OCI-LY1 (cell line): ENCODE measurements around the gene GPBP1L1.
"Not testable (repeated sequence)": the region's sequence is repeated elsewhere in the genome, so short reads cannot be mapped to it uniquely, and the experiment has no call there.

Experiments used
- H2AFZ ChIP-seq: fragments of 200-600 bp; sonication (generic), shearing (Covaris generic); 2 replicates; pipeline ENCODE4 v1.6.0; 2014; ENCODE audit warnings: antibody characterized with exemption, mild to moderate bottlenecking, low read length
- H3F3A ChIP-seq: fragments of 200-600 bp; sonication (generic), shearing (Covaris generic); 2 replicates; pipeline ENCODE4 v1.6.0; 2014; ENCODE audit warnings: mild to moderate bottlenecking, antibody characterized with exemption, low read length, moderate library complexity; ENCODE audit not compliant: insufficient read depth
- H3K27ac ChIP-seq: fragments of 200-600 bp; sonication (generic); 2 replicates; pipeline ENCODE4 v1.5.1; 2014; ENCODE audit warnings: low read length, mixed run types, mild to moderate bottlenecking, low read depth; ENCODE audit not compliant: poor library complexity, severe bottlenecking
- H3K27me3 ChIP-seq: fragments of 200-600 bp; sonication (generic); 2 replicates; pipeline ENCODE4 v1.6.0; 2014; ENCODE audit warnings: antibody characterized with exemption, mild to moderate bottlenecking, low read length, moderate library complexity; ENCODE audit not compliant: insufficient read depth
- H3K36me3 ChIP-seq: fragments of 200-600 bp; sonication (generic); 2 replicates; pipeline ENCODE4 v1.6.1; 2014; ENCODE audit warnings: mild to moderate bottlenecking, antibody characterized with exemption, low read length, moderate library complexity, mixed read lengths; ENCODE audit not compliant: insufficient read depth
- H3K4me1 ChIP-seq: fragments of 200-600 bp; sonication (generic); 2 replicates; pipeline ENCODE4 v1.5.1; 2014; ENCODE audit warnings: mild to moderate bottlenecking, low read length, moderate library complexity; ENCODE audit not compliant: insufficient read depth, severe bottlenecking
- H3K4me2 ChIP-seq: fragments of 200-600 bp; sonication (generic), shearing (Covaris generic); 2 replicates; pipeline ENCODE4 v1.6.1; 2014; ENCODE audit warnings: low read length
- H3K4me3 ChIP-seq: fragments of 200-600 bp; sonication (generic); 2 replicates; pipeline ENCODE4 v1.5.1; 2014; ENCODE audit warnings: low read length, low read depth, mild to moderate bottlenecking, mixed read lengths; ENCODE audit not compliant: poor library complexity, severe bottlenecking
- H3K79me2 ChIP-seq: fragments of 200-600 bp; shearing (Covaris generic); 2 replicates; pipeline ENCODE4 v1.6.1; 2016; ENCODE audit warnings: mixed run types, low read length, mixed read lengths; ENCODE audit not compliant: insufficient read depth
- H3K9ac ChIP-seq: fragments of 200-600 bp; sonication (generic), shearing (Covaris generic); 2 replicates; pipeline ENCODE4 v1.6.1; 2014; ENCODE audit warnings: mild to moderate bottlenecking, low read length, mixed read lengths
- H3K9me2 ChIP-seq: fragments of 200-600 bp; sonication (generic), shearing (Covaris generic); 2 replicates; pipeline ENCODE4 v1.6.1; 2014; ENCODE audit warnings: low read depth, mild to moderate bottlenecking, low read length, mixed read lengths
- H3K9me3 ChIP-seq: fragments of 200-600 bp; shearing (Covaris generic); 2 replicates; pipeline ENCODE4 v1.6.1; 2014; ENCODE audit warnings: low read length, mixed read lengths
- H4K20me1 ChIP-seq: fragments of 200-600 bp; sonication (generic), shearing (Covaris generic); 2 replicates; pipeline ENCODE4 v1.6.0; 2016; ENCODE audit warnings: mild to moderate bottlenecking, low read length; ENCODE audit not compliant: insufficient read depth
- EZH2 ChIP-seq: fragments of 200-600 bp; sonication (generic), shearing (Covaris generic); IDR thresholded peaks from 2 replicates; pipeline ENCODE4 v1.8.0; 2017; ENCODE audit warnings: borderline replicate concordance, mixed run types, mild to moderate bottlenecking, antibody characterized with exemption, low read length, moderate library complexity, mixed read lengths
- TF ChIP-seq, protein P1 (sequence below): fragments of 200-600 bp; sonication (generic), shearing (Covaris generic); IDR thresholded peaks from 2 replicates; pipeline ENCODE4 v1.5.1; 2017; ENCODE audit warnings: mild to moderate bottlenecking, antibody characterized with exemption, low read length, moderate library complexity, mixed read lengths

The GPBP1L1 gene

DNA sequence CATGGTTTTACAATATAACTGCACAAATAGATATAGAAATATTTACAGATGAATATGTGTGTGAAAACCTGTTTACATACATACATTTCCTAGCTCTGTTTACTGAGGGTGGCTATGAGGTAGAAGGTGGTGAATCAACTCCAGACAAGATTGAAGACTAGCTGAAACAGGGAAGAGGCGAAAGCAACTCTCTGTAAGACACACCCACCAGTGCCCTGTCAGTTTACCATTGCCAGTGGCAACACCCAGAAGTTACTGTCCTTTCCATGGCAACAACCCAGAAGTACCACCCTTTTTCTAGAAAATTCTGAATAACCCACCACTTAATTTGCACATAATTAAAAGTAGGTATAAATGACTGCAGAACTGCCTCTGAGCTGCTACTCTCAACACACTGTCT lies 18.3 kb upstream of the GPBP1L1 start:
- no peaks in the 10 kb centered on the region for H3K79me2 ChIP-seq
- no peaks in the 10 kb centered on the region for H3K9me2 ChIP-seq
- no peaks in the 10 kb centered on the region for H3K27me3 ChIP-seq
- no peak overlapping the region for H3K4me2 ChIP-seq
- H3K9ac ChIP-seq = no peak overlapping the region
- no peak overlapping the region for H3K4me3 ChIP-seq
- H3K4me1 ChIP-seq = no peaks in the 10 kb centered on the region
- H4K20me1 ChIP-seq = no peaks in the 10 kb centered on the region
- no peak overlapping the region for H2AFZ ChIP-seq
- TF ChIP-seq EZH2 = no peak
- TF ChIP-seq, protein P1, sequence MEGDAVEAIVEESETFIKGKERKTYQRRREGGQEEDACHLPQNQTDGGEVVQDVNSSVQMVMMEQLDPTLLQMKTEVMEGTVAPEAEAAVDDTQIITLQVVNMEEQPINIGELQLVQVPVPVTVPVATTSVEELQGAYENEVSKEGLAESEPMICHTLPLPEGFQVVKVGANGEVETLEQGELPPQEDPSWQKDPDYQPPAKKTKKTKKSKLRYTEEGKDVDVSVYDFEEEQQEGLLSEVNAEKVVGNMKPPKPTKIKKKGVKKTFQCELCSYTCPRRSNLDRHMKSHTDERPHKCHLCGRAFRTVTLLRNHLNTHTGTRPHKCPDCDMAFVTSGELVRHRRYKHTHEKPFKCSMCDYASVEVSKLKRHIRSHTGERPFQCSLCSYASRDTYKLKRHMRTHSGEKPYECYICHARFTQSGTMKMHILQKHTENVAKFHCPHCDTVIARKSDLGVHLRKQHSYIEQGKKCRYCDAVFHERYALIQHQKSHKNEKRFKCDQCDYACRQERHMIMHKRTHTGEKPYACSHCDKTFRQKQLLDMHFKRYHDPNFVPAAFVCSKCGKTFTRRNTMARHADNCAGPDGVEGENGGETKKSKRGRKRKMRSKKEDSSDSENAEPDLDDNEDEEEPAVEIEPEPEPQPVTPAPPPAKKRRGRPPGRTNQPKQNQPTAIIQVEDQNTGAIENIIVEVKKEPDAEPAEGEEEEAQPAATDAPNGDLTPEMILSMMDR = no peak
- no peaks in the 10 kb centered on the region; the same call in 1 of the 2 replicates for H3F3A ChIP-seq
- H3K27ac ChIP-seq = no peak overlapping the region
- peaks cover 12% of the 10 kb centered on the region for H3K36me3 ChIP-seq
- H3K9me3 ChIP-seq = no peaks in the 10 kb centered on the region

DNA sequence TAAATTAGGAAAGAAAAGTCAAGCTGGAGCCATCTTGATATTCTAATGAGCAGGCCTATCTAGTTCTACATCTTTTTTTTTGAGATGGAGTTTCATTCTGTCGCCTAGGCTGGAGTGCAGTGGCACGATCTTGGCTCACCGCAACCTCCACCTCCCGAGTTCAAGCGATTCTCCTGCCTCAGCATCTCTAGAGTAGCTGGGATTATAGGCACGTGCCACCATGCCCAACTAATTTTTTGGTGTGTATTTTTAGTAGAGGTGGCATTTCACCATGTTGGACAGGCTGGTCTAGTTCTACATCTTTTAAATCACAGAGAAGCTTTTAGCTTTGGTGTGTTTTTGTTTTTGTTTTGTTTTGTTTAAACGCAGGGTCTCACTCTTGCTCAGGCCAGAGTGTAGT lies 8.5 kb upstream of the GPBP1L1 start:
- no peak overlapping the region for H3K4me2 ChIP-seq
- H3K36me3 ChIP-seq = peaks cover 47% of the 10 kb centered on the region

DNA sequence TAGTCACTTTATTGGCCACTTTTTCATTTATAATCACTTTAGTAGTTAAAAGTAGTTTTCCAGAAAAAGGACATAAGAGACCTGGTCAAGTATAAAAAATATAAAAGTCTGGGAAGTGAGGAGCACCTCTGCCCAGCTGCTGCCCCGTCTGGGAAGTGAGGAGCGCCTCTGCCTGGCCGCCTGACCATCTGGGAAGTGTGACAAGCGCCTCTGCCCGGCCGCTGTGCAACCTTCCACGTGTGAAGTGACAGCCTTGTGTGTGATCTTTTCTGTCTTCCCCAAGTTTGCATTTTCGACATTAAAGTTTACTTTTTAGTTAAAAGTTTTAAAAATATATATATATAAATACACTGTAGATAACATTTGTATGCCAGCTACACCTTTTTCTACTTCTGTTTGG lies 7.5 kb upstream of the GPBP1L1 start:
- H3K36me3 ChIP-seq = peaks cover 49% of the 10 kb centered on the region

More for the DNA sequence above, 8.5 kb upstream of the GPBP1L1 start:
- H3K27me3 ChIP-seq = no peaks in the 10 kb centered on the region
- H3K9me3 ChIP-seq = no peaks in the 10 kb centered on the region
- H3K27ac ChIP-seq = no peak overlapping the region
- H4K20me1 ChIP-seq = no peaks in the 10 kb centered on the region
- H3K4me1 ChIP-seq = no peaks in the 10 kb centered on the region
- H3F3A ChIP-seq = no peaks in the 10 kb centered on the region
- H2AFZ ChIP-seq = no peak overlapping the region
- no peaks in the 10 kb centered on the region for H3K9me2 ChIP-seq
- peaks cover 10% of the 10 kb centered on the region for H3K79me2 ChIP-seq
- H3K9ac ChIP-seq = no peak overlapping the region
- no peak overlapping the region for H3K4me3 ChIP-seq
- TF ChIP-seq, protein P1 = no peak
- TF ChIP-seq EZH2 = no peak

More for the DNA sequence above, 7.5 kb upstream of the GPBP1L1 start:
- not testable (repeated sequence) for H3K4me3 ChIP-seq, H3K9ac ChIP-seq, H3K9me3 ChIP-seq, H3K9me2 ChIP-seq, H3K27ac ChIP-seq, H3K4me2 ChIP-seq, H3K27me3 ChIP-seq, H4K20me1 ChIP-seq, H3F3A ChIP-seq, H2AFZ ChIP-seq, H3K4me1 ChIP-seq
- H3K79me2 ChIP-seq = peaks cover 18% of the 10 kb centered on the region
